ENCODE measurements around the gene MACROD2. TPM values are rescaled to one million over a fixed set of nuclear protein-coding genes. Genes with fewer than 3 reads are reported as not detected.

The MACROD2 gene
- polyA plus RNA-seq, 2 of the 4 experiments (the other 2 are of a cell fraction), result 0.96 to 1.3 TPM

DNA sequence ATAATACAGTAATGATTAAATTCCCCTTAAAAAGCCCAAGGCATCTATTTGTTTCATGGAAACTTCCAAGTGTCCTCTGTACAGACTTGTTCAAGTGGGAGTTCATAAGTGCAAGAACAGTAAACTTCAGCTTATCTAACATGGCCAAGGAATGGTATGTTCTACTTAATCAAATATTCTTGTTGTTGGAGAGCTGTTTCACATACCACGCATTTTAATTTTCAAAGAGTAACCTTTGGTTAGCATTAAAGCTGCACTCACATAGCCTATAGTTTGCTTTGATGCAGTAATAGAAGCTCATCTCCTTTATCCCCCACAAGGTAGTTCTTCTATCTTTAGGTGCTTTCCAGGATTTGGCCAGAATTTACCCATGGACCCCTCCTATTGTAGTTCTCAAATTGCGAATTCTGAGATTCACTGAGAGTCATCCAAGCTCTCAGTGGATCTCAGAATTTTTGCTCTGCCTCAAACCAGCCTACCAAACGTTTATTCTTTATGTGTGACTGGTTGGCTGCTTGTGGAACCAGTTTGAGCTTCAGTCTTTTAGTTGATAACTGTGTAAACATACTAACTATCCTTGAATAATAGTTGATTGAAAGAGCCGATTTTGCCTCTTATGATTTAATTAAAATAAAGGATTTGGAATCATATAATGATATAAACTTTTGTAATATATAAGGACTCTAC, 1010.1 kb downstream of the MACROD2 start:
- ATAC-seq, result no peak
- FAIRE-seq, result peak; percentile 70
- Histone ChIP-seq H3K9me3 (no peaks in the 10 kb centered on the region), H3K4me3 (no peak overlapping the region), H3K27ac (no peak overlapping the region), H3K4me2 (no peak overlapping the region), H3K4me1 (no peaks in the 10 kb centered on the region)
- POLR2A ChIA-PET, result no interaction called here
- no peak for DNase-seq (ENCODE audit: low read depth in 1 of 2, low spot score in 1 of 2)
- WGBS (ENCODE audit: missing lambda C conversion rate), result 58% methylated on average over 4 of the region's 4 CpGs
- CTCF ChIA-PET, result no interaction called here
- TF ChIP-seq JUN (IDR thresholded peaks at IDR 0.05) (no peak), TP53 (CRISPR knock-in tag; IDR thresholded peaks at IDR 0.05) (no peak), FOSL2 (IDR thresholded peaks at IDR 0.05) (no peak), FOSL2 (CRISPR knock-in tag; IDR thresholded peaks at IDR 0.05) (no peak), RCOR1 (IDR thresholded peaks at IDR 0.05; ENCODE audit: low read depth, low read length) (no peak), FOSB (CRISPR knock-in tag; IDR thresholded peaks at IDR 0.05) (no peak), EP300 (IDR thresholded peaks at IDR 0.05) (no peak), ELK1 (IDR thresholded peaks at IDR 0.05; ENCODE audit: low read depth, low read length) (no peak), ZSCAN20 (CRISPR knock-in tag; IDR thresholded peaks at IDR 0.05) (no peak), GATA3 (IDR thresholded peaks at IDR 0.05; ENCODE audit: borderline replicate concordance) (no peak), CBX2 (IDR thresholded peaks at IDR 0.05; ENCODE audit: borderline replicate concordance, low read depth) (no peak), PHF8 (IDR thresholded peaks at IDR 0.05; ENCODE audit: borderline replicate concordance, low read depth) (no peak), TFCP2L1 (CRISPR knock-in tag; IDR thresholded peaks at IDR 0.05) (no peak), ESRRA (IDR thresholded peaks at IDR 0.05; ENCODE audit: borderline replicate concordance, low read length) (no peak), HOXB5 (CRISPR knock-in tag; IDR thresholded peaks at IDR 0.05) (no peak), HEYL (CRISPR knock-in tag; IDR thresholded peaks at IDR 0.05) (no peak), PBX3 (IDR thresholded peaks at IDR 0.05) (no peak), CBX8 (IDR thresholded peaks at IDR 0.05) (no peak), KDM1A (IDR thresholded peaks at IDR 0.05; ENCODE audit: low read depth) (no peak)
- TF ChIP-seq, protein P1, sequence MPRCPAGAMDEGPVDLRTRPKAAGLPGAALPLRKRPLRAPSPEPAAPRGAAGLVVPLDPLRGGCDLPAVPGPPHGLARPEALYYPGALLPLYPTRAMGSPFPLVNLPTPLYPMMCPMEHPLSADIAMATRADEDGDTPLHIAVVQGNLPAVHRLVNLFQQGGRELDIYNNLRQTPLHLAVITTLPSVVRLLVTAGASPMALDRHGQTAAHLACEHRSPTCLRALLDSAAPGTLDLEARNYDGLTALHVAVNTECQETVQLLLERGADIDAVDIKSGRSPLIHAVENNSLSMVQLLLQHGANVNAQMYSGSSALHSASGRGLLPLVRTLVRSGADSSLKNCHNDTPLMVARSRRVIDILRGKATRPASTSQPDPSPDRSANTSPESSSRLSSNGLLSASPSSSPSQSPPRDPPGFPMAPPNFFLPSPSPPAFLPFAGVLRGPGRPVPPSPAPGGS (IDR thresholded peaks at IDR 0.05), result no peak

DNA sequence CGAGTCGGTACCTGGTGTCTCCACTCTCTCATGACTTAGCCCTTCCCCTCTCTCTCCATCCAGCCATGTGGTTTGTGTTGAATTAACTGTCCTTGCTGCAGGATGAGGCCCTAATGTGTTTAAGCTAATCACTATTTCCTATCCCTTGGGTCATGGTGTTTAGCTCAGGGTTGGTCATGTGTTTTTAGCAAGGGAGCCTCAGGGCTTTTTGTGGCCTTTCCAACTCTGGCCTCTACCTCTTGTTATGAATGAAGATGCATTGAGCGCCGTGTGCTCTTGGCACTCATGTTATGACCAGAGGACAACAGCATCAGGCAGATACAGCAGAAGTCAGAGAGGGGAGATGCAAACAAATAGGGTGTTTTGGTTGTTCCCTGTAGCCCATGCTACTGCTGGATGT, 1016.3 kb downstream of the MACROD2 start:
- ATAC-seq (no peak), FAIRE-seq (no peak), DNase-seq (ENCODE audit: low read depth in 1 of 2, low spot score in 1 of 2) (no peak)
- Histone ChIP-seq H3K27ac (no peak overlapping the region), H3K4me2 (no peak overlapping the region), H3K4me1 (no peaks in the 10 kb centered on the region), H3K4me3 (no peak overlapping the region), H3K9me3 (no peaks in the 10 kb centered on the region)
- POLR2A ChIA-PET, result no interaction called here
- WGBS (ENCODE audit: missing lambda C conversion rate), result 73% methylated on average over 3 of the region's 4 CpGs
- CTCF ChIA-PET, result no interaction called here
- TF ChIP-seq RCOR1 (IDR thresholded peaks at IDR 0.05; ENCODE audit: low read depth, low read length), result no peak
- no peak for TF ChIP-seq CHD2 (IDR thresholded peaks at IDR 0.05; ENCODE audit: low read length, partially characterized antibody)
- TF ChIP-seq HOXA7 (CRISPR knock-in tag; IDR thresholded peaks at IDR 0.05), result no peak
- no peak for TF ChIP-seq HEYL (CRISPR knock-in tag; IDR thresholded peaks at IDR 0.05)
- TF ChIP-seq MAFK (IDR thresholded peaks at IDR 0.05; ENCODE audit: partially characterized antibody), result no peak
- no peak for TF ChIP-seq CEBPB (IDR thresholded peaks at IDR 0.05)
- TF ChIP-seq RARB (CRISPR knock-in tag; IDR thresholded peaks at IDR 0.05), result no peak
- no peak for TF ChIP-seq PHF8 (IDR thresholded peaks at IDR 0.05; ENCODE audit: borderline replicate concordance, low read depth)
- no peak for TF ChIP-seq CBX2 (IDR thresholded peaks at IDR 0.05; ENCODE audit: borderline replicate concordance, low read depth)
- TF ChIP-seq, protein P2, sequence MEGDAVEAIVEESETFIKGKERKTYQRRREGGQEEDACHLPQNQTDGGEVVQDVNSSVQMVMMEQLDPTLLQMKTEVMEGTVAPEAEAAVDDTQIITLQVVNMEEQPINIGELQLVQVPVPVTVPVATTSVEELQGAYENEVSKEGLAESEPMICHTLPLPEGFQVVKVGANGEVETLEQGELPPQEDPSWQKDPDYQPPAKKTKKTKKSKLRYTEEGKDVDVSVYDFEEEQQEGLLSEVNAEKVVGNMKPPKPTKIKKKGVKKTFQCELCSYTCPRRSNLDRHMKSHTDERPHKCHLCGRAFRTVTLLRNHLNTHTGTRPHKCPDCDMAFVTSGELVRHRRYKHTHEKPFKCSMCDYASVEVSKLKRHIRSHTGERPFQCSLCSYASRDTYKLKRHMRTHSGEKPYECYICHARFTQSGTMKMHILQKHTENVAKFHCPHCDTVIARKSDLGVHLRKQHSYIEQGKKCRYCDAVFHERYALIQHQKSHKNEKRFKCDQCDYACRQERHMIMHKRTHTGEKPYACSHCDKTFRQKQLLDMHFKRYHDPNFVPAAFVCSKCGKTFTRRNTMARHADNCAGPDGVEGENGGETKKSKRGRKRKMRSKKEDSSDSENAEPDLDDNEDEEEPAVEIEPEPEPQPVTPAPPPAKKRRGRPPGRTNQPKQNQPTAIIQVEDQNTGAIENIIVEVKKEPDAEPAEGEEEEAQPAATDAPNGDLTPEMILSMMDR (IDR thresholded peaks at IDR 0.05), result no peak
- TF ChIP-seq RAD21 (conservative IDR thresholded peaks at IDR 0.05 in 1 of 2, IDR thresholded peaks at IDR 0.05 in 1 of 2), result no peak
- no peak for TF ChIP-seq FOSL2 (IDR thresholded peaks at IDR 0.05)
- TF ChIP-seq FOSL2 (CRISPR knock-in tag; IDR thresholded peaks at IDR 0.05), result no peak

Measured in A549 (cell line).